Measurements from ENCODE around the gene PRADC1. TPM values are rescaled to one million over a fixed set of nuclear protein-coding genes. Genes with fewer than 3 reads are reported as not detected.

Gene PRADC1
- total RNA-seq, 1 experiment from 2014 or later = 18.6 TPM

- intact Hi-C loops (cut with micrococcal nuclease; ENCODE audit: unreplicated experiment) = no loop called here
- H3K27ac ChIP-seq (ENCODE audit: low read length) = no peak overlapping the region
- H3K4me1 ChIP-seq (ENCODE audit: control insufficient read depth, insufficient read depth, low read length) = peaks cover 6% of the 10 kb centered on the region; the same call in 1 of the 2 replicates
- peaks cover 2% of the 10 kb centered on the region; the same call in 1 of the 2 replicates for H3K36me3 ChIP-seq (ENCODE audit: control insufficient read depth, insufficient read depth, low read length)
- ChIA-PET CTCF (no interaction called here), POLR2A (no interaction called here)
- TF ChIP-seq TCF7L2 (IDR thresholded peaks at IDR 0.05; ENCODE audit: low read depth, low read length) (no peak), POLR2AphosphoS5 (IDR thresholded peaks at IDR 0.05; ENCODE audit: low read depth, low read length) (no peak), CTCF (IDR thresholded peaks at IDR 0.05) (no peak), REST (IDR thresholded peaks at IDR 0.05; ENCODE audit: insufficient read depth in 1 of 2, low read depth in 2 of 2, low read length in 1 of 2) (no peak), SIN3A (IDR thresholded peaks at IDR 0.05; ENCODE audit: borderline replicate concordance, insufficient read depth, low read depth, low read length) (no peak)
- no TSS peak for BruUV-seq (replicated peaks)
- H3K9me3 ChIP-seq (ENCODE audit: control insufficient read depth, insufficient read depth, low read depth, low read length) = no peaks in the 10 kb centered on the region
- in situ Hi-C loops (cut with HindIII; ENCODE audit: low pct_unique_long_range_greater_than_20kb, low sequenced_read_pairs) = no loop called here
- DNase-seq (ENCODE audit: low read depth, low spot score) = no peak
- no peaks in the 10 kb centered on the region for H3K27me3 ChIP-seq (ENCODE audit: control insufficient read depth, insufficient read depth, low read length)
- no peak for ATAC-seq
- no peak overlapping the region for H3K4me3 ChIP-seq (ENCODE audit: low read depth in 2 of 2, low read length in 2 of 2)
Measured at GRCh38 chr2:73217160-73217559, 15.9 kb downstream of the PRADC1 start.

GRCh38 chr2:73215254-73215653, 17.8 kb downstream of the PRADC1 start:
- BruUV-seq (replicated peaks) = no TSS peak
- no peak for ATAC-seq
- Histone ChIP-seq H3K4me1 (ENCODE audit: control insufficient read depth, insufficient read depth, low read length) (peaks cover 6% of the 10 kb centered on the region; the same call in 1 of the 2 replicates), H3K36me3 (ENCODE audit: control insufficient read depth, insufficient read depth, low read length) (no peaks in the 10 kb centered on the region; the same call in 1 of the 2 replicates), H3K9me3 (ENCODE audit: control insufficient read depth, insufficient read depth, low read depth, low read length) (no peaks in the 10 kb centered on the region), H3K27ac (ENCODE audit: low read length) (peak overlapping the region; percentile 90), H3K27me3 (ENCODE audit: control insufficient read depth, insufficient read depth, low read length) (no peaks in the 10 kb centered on the region), H3K4me3 (ENCODE audit: low read depth in 2 of 2, low read length in 2 of 2) (peak overlapping the region; percentile 68 to 90; a peak in 3 of 4 replicates)
- DNase-seq (ENCODE audit: low read depth, low spot score) = no peak
- POLR2A ChIA-PET = no interaction called here
- CTCF ChIA-PET = no interaction called here
- in situ Hi-C loops (cut with HindIII; ENCODE audit: low pct_unique_long_range_greater_than_20kb, low sequenced_read_pairs) (no loop called here), intact Hi-C loops (cut with micrococcal nuclease; ENCODE audit: unreplicated experiment) (no loop called here)
- no peak for TF ChIP-seq TCF7L2 (IDR thresholded peaks at IDR 0.05; ENCODE audit: low read depth, low read length)

GRCh38 chr2:73214120-73215035, 18.7 kb downstream of the PRADC1 start, which contains the start of gene SMYD5:
Gene SMYD5, plus strand, starts transcription at chr2:73214245. Its CDS starts 22 bp downstream, at chr2:73214267.
- Histone ChIP-seq H3K4me3 (ENCODE audit: low read depth in 2 of 2, low read length in 2 of 2) (peak within 1 kb of the TSS; percentile 68 to 90), H3K27me3 (ENCODE audit: control insufficient read depth, insufficient read depth, low read length) (no peaks in the 10 kb centered on the region), H3K4me1 (ENCODE audit: control insufficient read depth, insufficient read depth, low read length) (peaks cover 6% of the 10 kb centered on the region; the same call in 1 of the 2 replicates), H3K27ac (ENCODE audit: low read length) (peak within 1 kb of the TSS; percentile 90), H3K9me3 (ENCODE audit: control insufficient read depth, insufficient read depth, low read depth, low read length) (no peaks in the 10 kb centered on the region), H3K36me3 (ENCODE audit: control insufficient read depth, insufficient read depth, low read length) (no peaks in the 10 kb centered on the region; the same call in 1 of the 2 replicates)
- intact Hi-C loops (cut with micrococcal nuclease; ENCODE audit: unreplicated experiment) (no loop called here), in situ Hi-C loops (cut with HindIII; ENCODE audit: low pct_unique_long_range_greater_than_20kb, low sequenced_read_pairs) (no loop called here)
- peak; percentile 60 for DNase-seq (ENCODE audit: low read depth, low spot score)
- peak; percentile 90 for ATAC-seq
- BruUV-seq (replicated peaks) = TSS peak; percentile 82
- POLR2A ChIA-PET = no interaction called here
- TF ChIP-seq SIN3A (IDR thresholded peaks at IDR 0.05; ENCODE audit: borderline replicate concordance, insufficient read depth, low read depth, low read length) (peak; percentile 98; the same call in 1 of the 2 replicates), POLR2AphosphoS5 (IDR thresholded peaks at IDR 0.05; ENCODE audit: low read depth, low read length) (peak; percentile 65; the same call in 1 of the 2 replicates), REST (IDR thresholded peaks at IDR 0.05; ENCODE audit: insufficient read depth in 1 of 2, low read depth in 2 of 2, low read length in 1 of 2) (no peak), TCF7L2 (IDR thresholded peaks at IDR 0.05; ENCODE audit: low read depth, low read length) (no peak), CTCF (IDR thresholded peaks at IDR 0.05) (no peak)
- CTCF ChIA-PET = interaction anchor here (1.5 kb wide), 1 partner anchor 40 kb away, joined by 3 read pairs; no protein-coding TSS in a partner anchor
